Measurements from ENCODE around the gene AGRN. TPM values are rescaled to one million over a fixed set of nuclear protein-coding genes. Genes with fewer than 3 reads are reported as not detected.
"Not testable (repeated sequence)": the region's sequence is repeated elsewhere in the genome, so short reads cannot be mapped to it uniquely, and the experiment has no call there.

AGRN gene
- total RNA-seq, 3 donors from 2014 or later (not counting 1 experiment from before 2014, with no cell fraction given) = 4.1 to 5.0 (median 4.6) TPM

DNA sequence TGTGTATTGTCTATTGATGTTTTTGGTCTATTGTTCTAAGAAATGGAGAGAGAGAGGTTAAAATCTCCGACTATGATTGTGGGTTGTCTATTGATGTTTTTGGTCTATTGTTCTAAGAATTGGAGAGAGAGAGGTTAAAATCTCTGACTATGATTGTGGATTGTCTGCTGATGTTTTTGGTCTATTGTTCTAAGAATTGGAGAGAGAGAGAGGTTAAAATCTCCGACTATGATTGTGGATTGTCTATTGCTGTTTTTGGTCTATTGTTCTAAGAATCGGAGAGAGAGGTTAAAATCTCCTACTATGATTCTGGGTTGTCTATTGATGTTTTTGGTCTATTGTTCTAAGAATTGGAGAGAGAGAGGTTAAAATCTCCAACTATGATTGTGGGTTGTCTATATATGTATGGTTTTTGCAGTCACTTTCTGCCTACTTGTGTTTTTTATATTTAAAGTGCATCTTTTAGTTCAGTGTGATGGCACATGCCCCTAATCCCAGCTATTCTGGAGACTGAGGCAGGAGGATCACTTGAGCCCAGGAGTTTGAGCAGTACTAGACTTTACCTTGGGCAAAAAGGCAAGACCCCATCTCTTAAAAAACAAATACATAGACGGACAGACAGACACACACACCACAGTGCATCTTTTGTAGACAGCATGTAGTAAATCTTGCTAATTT is 79.7 kb downstream of the AGRN start:
- intact Hi-C loops (cut with micrococcal nuclease) = no loop called here
- Histone ChIP-seq H3K27ac (ENCODE audit: low read length) (no peak overlapping the region), H3K9me3 (ENCODE audit: control insufficient read depth, insufficient read depth, low read length) (no peaks in the 10 kb centered on the region), H3K27me3 (ENCODE audit: control insufficient read depth, insufficient read depth, low read length) (no peaks in the 10 kb centered on the region), H3K4me1 (ENCODE audit: control insufficient read depth, insufficient read depth, low read length) (no peaks in the 10 kb centered on the region), H3K36me3 (ENCODE audit: control insufficient read depth, insufficient read depth, low read length) (no peaks in the 10 kb centered on the region), H3K4me3 (ENCODE audit: low read length) (no peak overlapping the region)
- no peak for ATAC-seq
- Mint-ChIP-seq H3K27ac (no peak overlapping the region), H3K4me3 (no peak overlapping the region), H3K9me3 (no peaks in the 10 kb centered on the region), H3K4me1 (peaks cover 0 to 5% of the 10 kb centered on the region in 2 donors), H3K27me3 (ENCODE audit: low read depth in 2 of 2) (no peaks in the 10 kb centered on the region), H3K36me3 (no peaks in the 10 kb centered on the region)
- TF ChIP-seq, protein P1, sequence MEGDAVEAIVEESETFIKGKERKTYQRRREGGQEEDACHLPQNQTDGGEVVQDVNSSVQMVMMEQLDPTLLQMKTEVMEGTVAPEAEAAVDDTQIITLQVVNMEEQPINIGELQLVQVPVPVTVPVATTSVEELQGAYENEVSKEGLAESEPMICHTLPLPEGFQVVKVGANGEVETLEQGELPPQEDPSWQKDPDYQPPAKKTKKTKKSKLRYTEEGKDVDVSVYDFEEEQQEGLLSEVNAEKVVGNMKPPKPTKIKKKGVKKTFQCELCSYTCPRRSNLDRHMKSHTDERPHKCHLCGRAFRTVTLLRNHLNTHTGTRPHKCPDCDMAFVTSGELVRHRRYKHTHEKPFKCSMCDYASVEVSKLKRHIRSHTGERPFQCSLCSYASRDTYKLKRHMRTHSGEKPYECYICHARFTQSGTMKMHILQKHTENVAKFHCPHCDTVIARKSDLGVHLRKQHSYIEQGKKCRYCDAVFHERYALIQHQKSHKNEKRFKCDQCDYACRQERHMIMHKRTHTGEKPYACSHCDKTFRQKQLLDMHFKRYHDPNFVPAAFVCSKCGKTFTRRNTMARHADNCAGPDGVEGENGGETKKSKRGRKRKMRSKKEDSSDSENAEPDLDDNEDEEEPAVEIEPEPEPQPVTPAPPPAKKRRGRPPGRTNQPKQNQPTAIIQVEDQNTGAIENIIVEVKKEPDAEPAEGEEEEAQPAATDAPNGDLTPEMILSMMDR (IDR thresholded peaks at IDR 0.05) = no peak
- WGBS (ENCODE audit: insufficient coverage) = 74% methylated on average over 3 of the region's 4 CpGs
- no peak for DNase-seq

GRCh38 chr1:1100296-1100695 is 80.4 kb downstream of the AGRN start:
- no peak for DNase-seq

GRCh38 chr1:1101503-1101902 is 81.6 kb downstream of the AGRN start:
- no peaks in the 10 kb centered on the region for H3K27me3 Mint-ChIP-seq (ENCODE audit: low read depth in 2 of 2)
- TF ChIP-seq, protein P1 (IDR thresholded peaks at IDR 0.05) = no peak
- no peaks in the 10 kb centered on the region for H3K9me3 ChIP-seq (ENCODE audit: control insufficient read depth, insufficient read depth, low read length)
- H3K27ac ChIP-seq (ENCODE audit: low read length) = no peak overlapping the region
- H3K27me3 ChIP-seq (ENCODE audit: control insufficient read depth, insufficient read depth, low read length) = no peaks in the 10 kb centered on the region
- ATAC-seq (no peak), DNase-seq (no peak)
- H3K36me3 ChIP-seq (ENCODE audit: control insufficient read depth, insufficient read depth, low read length) = no peaks in the 10 kb centered on the region
- H3K4me3 Mint-ChIP-seq = no peak overlapping the region
- H3K4me1 ChIP-seq (ENCODE audit: control insufficient read depth, insufficient read depth, low read length) = no peaks in the 10 kb centered on the region
- WGBS (ENCODE audit: insufficient coverage) = 97% methylated on average over 7 of the region's 7 CpGs
- H3K27ac Mint-ChIP-seq = no peak overlapping the region
- no peaks in the 10 kb centered on the region for H3K9me3 Mint-ChIP-seq
- no peak overlapping the region for H3K4me3 ChIP-seq (ENCODE audit: low read length)
- intact Hi-C loops (cut with micrococcal nuclease) = no loop called here
- no peaks in the 10 kb centered on the region for H3K36me3 Mint-ChIP-seq
- H3K4me1 Mint-ChIP-seq = peaks cover 0 to 5% of the 10 kb centered on the region in 2 donors

More at GRCh38 chr1:1100296-1100695, 80.4 kb downstream of the AGRN start:
- H3K27me3 ChIP-seq (ENCODE audit: control insufficient read depth, insufficient read depth, low read length) = no peaks in the 10 kb centered on the region
- H3K27ac ChIP-seq (ENCODE audit: low read length) = no peak overlapping the region
- no peaks in the 10 kb centered on the region for H3K27me3 Mint-ChIP-seq (ENCODE audit: low read depth in 2 of 2)
- H3K4me1 ChIP-seq (ENCODE audit: control insufficient read depth, insufficient read depth, low read length) = no peaks in the 10 kb centered on the region
- no peaks in the 10 kb centered on the region for H3K9me3 Mint-ChIP-seq
- intact Hi-C loops (cut with micrococcal nuclease) = no loop called here
- H3K4me1 Mint-ChIP-seq = peaks cover 0 to 5% of the 10 kb centered on the region in 2 donors
- 99% methylated on average over 11 of the region's 11 CpGs for WGBS (ENCODE audit: insufficient coverage)
- no peak overlapping the region for H3K27ac Mint-ChIP-seq
- TF ChIP-seq, protein P1 (IDR thresholded peaks at IDR 0.05) = no peak
- H3K36me3 Mint-ChIP-seq = no peaks in the 10 kb centered on the region
- no peaks in the 10 kb centered on the region for H3K9me3 ChIP-seq (ENCODE audit: control insufficient read depth, insufficient read depth, low read length)
- no peak overlapping the region for H3K4me3 ChIP-seq (ENCODE audit: low read length)
- no peak for ATAC-seq
- no peaks in the 10 kb centered on the region for H3K36me3 ChIP-seq (ENCODE audit: control insufficient read depth, insufficient read depth, low read length)
- no peak overlapping the region for H3K4me3 Mint-ChIP-seq

DNA sequence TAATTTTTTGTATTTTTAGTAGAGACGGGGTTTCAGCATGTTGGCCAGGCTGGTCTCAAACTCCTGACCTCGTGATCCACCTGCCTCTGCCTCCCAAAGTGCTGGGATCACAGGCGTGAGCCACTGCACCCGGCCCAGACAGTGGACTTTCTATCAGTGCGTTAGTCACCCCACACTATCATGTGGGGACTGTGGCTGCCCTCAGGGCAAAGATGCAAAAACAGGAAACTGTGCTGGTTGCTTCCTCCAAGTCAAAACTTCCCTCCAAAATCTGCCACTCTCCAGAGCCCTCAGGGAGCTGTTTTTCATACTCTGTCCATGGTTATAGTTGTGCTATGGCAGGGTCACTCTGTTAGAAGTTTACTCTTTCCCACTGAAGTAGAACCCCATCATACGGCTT is 84.2 kb downstream of the AGRN start:
- ATAC-seq; H3K27ac Mint-ChIP-seq; H3K4me3 Mint-ChIP-seq; H3K9me3 ChIP-seq (ENCODE audit: control insufficient read depth, insufficient read depth, low read length); intact Hi-C loops (cut with micrococcal nuclease); H3K36me3 Mint-ChIP-seq; H3K9me3 Mint-ChIP-seq; DNase-seq; H3K4me3 ChIP-seq (ENCODE audit: low read length); H3K4me1 ChIP-seq (ENCODE audit: control insufficient read depth, insufficient read depth, low read length); H3K27me3 Mint-ChIP-seq (ENCODE audit: low read depth in 2 of 2); H3K27me3 ChIP-seq (ENCODE audit: control insufficient read depth, insufficient read depth, low read length); H3K36me3 ChIP-seq (ENCODE audit: control insufficient read depth, insufficient read depth, low read length); H3K27ac ChIP-seq (ENCODE audit: low read length): not testable (repeated sequence)
- 52% methylated on average over 6 of the region's 6 CpGs for WGBS (ENCODE audit: insufficient coverage)
- peaks cover 0 to 13% of the 10 kb centered on the region in 2 donors for H3K4me1 Mint-ChIP-seq

Other genes starting within 250 kb of the AGRN start
- gene SAMD11, start 96.2 kb upstream of the AGRN start, total RNA-seq = not detected
- gene NOC2L, start 60.9 kb upstream of the AGRN start, total RNA-seq = 10 to 100 TPM; 61.4 to 66.0 (median 61.8) TPM
- gene KLHL17, start 59.5 kb upstream of the AGRN start, total RNA-seq = 10 to 100 TPM; 17.8 to 33.5 (median 22.4) TPM
- 1 to 10 TPM; 1.3 to 1.9 (median 1.3) TPM for gene PLEKHN1, start 53.6 kb upstream of the AGRN start, total RNA-seq
- not detected for gene PERM1, start 38.0 kb upstream of the AGRN start, total RNA-seq
- gene HES4, start 20.0 kb upstream of the AGRN start, total RNA-seq = 10 to 100 TPM; 15.4 to 35.5 (median 28.9) TPM
- gene ISG15, start 6.6 kb upstream of the AGRN start, total RNA-seq = 10 to 100 TPM; 17.0 to 56.9 (median 50.2) TPM
- gene RNF223, start 54.2 kb downstream of the AGRN start, total RNA-seq = not detected
- 10 to 100 TPM; 19.6 to 25.1 (median 21.5) TPM for gene C1orf159, start 96.0 kb downstream of the AGRN start, total RNA-seq
- gene TTLL10, start 153.8 kb downstream of the AGRN start, total RNA-seq = 1 to 10 TPM in 2 of 3 donors, under 1 TPM in 1; 0.23 to 1.7 (median 1.7) TPM
- gene TNFRSF18, start 186.5 kb downstream of the AGRN start, total RNA-seq = 10 to 100 TPM; 40.3 to 81.9 (median 54.7) TPM
- gene TNFRSF4, start 194.0 kb downstream of the AGRN start, total RNA-seq = 10 to 100 TPM; 14.3 to 26.5 (median 15.7) TPM
- 100 to 1,000 TPM; 176 to 211 (median 184) TPM for gene SDF4, start 211.9 kb downstream of the AGRN start, total RNA-seq
- gene B3GALT6, start 212.1 kb downstream of the AGRN start, total RNA-seq = 10 to 100 TPM; 13.7 to 16.5 (median 16.3) TPM
- gene C1QTNF12, start 226.6 kb downstream of the AGRN start, total RNA-seq = 1 to 10 TPM; 2.6 to 4.1 (median 4.1) TPM